Muscle of leg (tissue), 11 donors: ENCODE results near the gene CYLD. TPM values are rescaled to one million over a fixed set of nuclear protein-coding genes. Genes with fewer than 3 reads are reported as not detected.

Source experiments
- DNase-seq: peaks from one replicate; pipeline ENCODE4 v3.0.0; 2013
- H3K27ac ChIP-seq: one replicate; pipeline ENCODE4 v1.5.1; 2013; ENCODE audit warnings: mild to moderate bottlenecking, low read length, control low read depth
- H3K27me3 ChIP-seq: one replicate; pipeline ENCODE4 v1.6.1; 2013; ENCODE audit warnings: low read length; ENCODE audit not compliant: control insufficient read depth, insufficient read depth
- H3K36me3 ChIP-seq: one replicate; pipeline ENCODE4 v1.6.1; 2013; ENCODE audit warnings: low read length; ENCODE audit not compliant: control insufficient read depth, insufficient read depth
- H3K4me1 ChIP-seq: one replicate; pipeline ENCODE4 v1.6.1; 2013; ENCODE audit warnings: low read length; ENCODE audit not compliant: control insufficient read depth, insufficient read depth
- H3K4me3 ChIP-seq: one replicate; pipeline ENCODE4 v1.5.1; 2013; ENCODE audit warnings: low read length, control low read depth
- H3K9me3 ChIP-seq: replicated peaks from 2 replicates; pipeline ENCODE4 v1.6.1; 2013; ENCODE audit warnings: low read depth, low read length; ENCODE audit not compliant: control insufficient read depth
- WGBS: methylation state at CpG from one replicate; pipeline ENCODE4 v1.1.5; 2013; ENCODE audit warnings: missing lambda C conversion rate; ENCODE audit not compliant: insufficient coverage; 5-methylcytosine and 5-hydroxymethylcytosine counted together
- polyA plus RNA-seq, 8 donors: library from polyadenylated mRNA; unstranded; fragments of 120-200 nt; gene quantifications; one replicate each; pipeline versions ENCODE4 v1.2.1 to v1.2.3, GENCODE V29; 2013; ENCODE audit warnings: inconsistent platforms in 1 of 8, low replicate concordance in 1 of 8; ENCODE audit not compliant: insufficient read length in 8 of 8, insufficient read depth in 1 of 8
- total RNA-seq: library from RNA; stranded (reverse); fragments of 120-200 nt; gene quantifications from one replicate; pipeline ENCODE4 v1.2.4, GENCODE V29; 2013

CYLD gene
- total and polyA plus RNA-seq, 9 donors: 18.1 to 29.1 (median 26.1) TPM

DNA sequence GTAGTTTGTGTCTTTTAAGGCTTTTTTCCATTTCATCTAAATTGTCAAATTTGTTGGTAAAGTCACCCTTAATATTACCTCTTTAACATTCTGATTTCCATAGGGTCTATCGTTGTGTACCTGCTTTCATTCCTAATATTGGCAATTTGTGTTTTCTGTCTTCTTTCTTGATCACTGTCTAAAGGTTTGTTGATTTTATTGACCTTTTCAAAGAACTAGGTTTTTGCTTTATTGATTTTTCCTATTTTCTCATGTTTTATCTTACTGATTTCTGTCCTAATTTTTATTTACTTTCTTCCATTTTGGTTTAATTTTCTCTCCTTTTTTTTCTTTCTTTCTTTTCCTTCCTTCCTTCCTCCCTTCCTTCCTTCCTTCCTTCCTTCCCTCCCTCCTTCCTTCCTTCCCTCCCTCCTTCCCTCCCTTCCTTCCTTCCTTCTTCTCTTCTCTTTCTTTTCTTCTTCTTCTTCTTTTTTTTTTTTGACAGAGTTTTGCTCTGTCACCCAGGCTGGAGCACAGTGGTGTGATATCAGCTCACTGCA lies 86.3 kb downstream of the CYLD start:
- no peak overlapping the region for H3K27ac ChIP-seq
- no CpG with 5 or more reads among the region's 1 CpG for WGBS
- no peak for DNase-seq
- no peaks in the 10 kb centered on the region for H3K36me3 ChIP-seq
- no peaks in the 10 kb centered on the region for H3K9me3 ChIP-seq
- H3K27me3 ChIP-seq: no peaks in the 10 kb centered on the region
- no peaks in the 10 kb centered on the region for H3K4me1 ChIP-seq
- H3K4me3 ChIP-seq: no peak overlapping the region

GRCh38 chr16:50830698-50831097 lies 88.8 kb downstream of the CYLD start:
- no peaks in the 10 kb centered on the region for H3K36me3 ChIP-seq
- no peaks in the 10 kb centered on the region for H3K9me3 ChIP-seq
- DNase-seq: no peak
- H3K4me1 ChIP-seq: no peaks in the 10 kb centered on the region
- no peak overlapping the region for H3K27ac ChIP-seq
- H3K27me3 ChIP-seq: peaks cover 3% of the 10 kb centered on the region
- H3K4me3 ChIP-seq: no peak overlapping the region
- WGBS: 93% methylated on average over 3 of the region's 5 CpGs

GRCh38 chr16:50831751-50832150 lies 89.9 kb downstream of the CYLD start:
- DNase-seq: no peak

GRCh38 chr16:50833929-50834328 lies 92.0 kb downstream of the CYLD start:
- Histone ChIP-seq H3K9me3 (no peaks in the 10 kb centered on the region), H3K4me1 (peaks cover 6% of the 10 kb centered on the region), H3K27ac (no peak overlapping the region), H3K4me3 (no peak overlapping the region), H3K27me3 (peaks cover 3% of the 10 kb centered on the region), H3K36me3 (no peaks in the 10 kb centered on the region)
- DNase-seq: no peak
- WGBS: 71% methylated on average over 1 of the region's 3 CpGs

More at GRCh38 chr16:50831751-50832150, 89.9 kb downstream of the CYLD start:
- Histone ChIP-seq H3K4me3 (no peak overlapping the region), H3K4me1 (peaks cover 6% of the 10 kb centered on the region), H3K9me3 (no peaks in the 10 kb centered on the region), H3K27ac (no peak overlapping the region), H3K27me3 (peaks cover 3% of the 10 kb centered on the region), H3K36me3 (no peaks in the 10 kb centered on the region)
- WGBS: no CpG with 5 or more reads among the region's 1 CpG

- no peak for DNase-seq
- peaks cover 6% of the 10 kb centered on the region for H3K4me1 ChIP-seq
- WGBS: 83% methylated on average over 2 of the region's 4 CpGs
These were observed 92.8 kb downstream of the CYLD start for GRCh38 chr16:50834701-50835100.

GRCh38 chr16:50835358-50836060 lies 93.6 kb downstream of the CYLD start:
- H3K27me3 ChIP-seq: peaks cover 10% of the 10 kb centered on the region
- no peak for DNase-seq
- H3K36me3 ChIP-seq: no peaks in the 10 kb centered on the region
- H3K4me1 ChIP-seq: peaks cover 6% of the 10 kb centered on the region
- H3K27ac ChIP-seq: no peak overlapping the region
- WGBS: 52% methylated on average over 7 of the region's 10 CpGs
- no peaks in the 10 kb centered on the region for H3K9me3 ChIP-seq
- H3K4me3 ChIP-seq: no peak overlapping the region

More at GRCh38 chr16:50834701-50835100, 92.8 kb downstream of the CYLD start:
- Histone ChIP-seq H3K4me3 (no peak overlapping the region), H3K27ac (no peak overlapping the region), H3K36me3 (no peaks in the 10 kb centered on the region), H3K9me3 (no peaks in the 10 kb centered on the region), H3K27me3 (peaks cover 3% of the 10 kb centered on the region)

DNA sequence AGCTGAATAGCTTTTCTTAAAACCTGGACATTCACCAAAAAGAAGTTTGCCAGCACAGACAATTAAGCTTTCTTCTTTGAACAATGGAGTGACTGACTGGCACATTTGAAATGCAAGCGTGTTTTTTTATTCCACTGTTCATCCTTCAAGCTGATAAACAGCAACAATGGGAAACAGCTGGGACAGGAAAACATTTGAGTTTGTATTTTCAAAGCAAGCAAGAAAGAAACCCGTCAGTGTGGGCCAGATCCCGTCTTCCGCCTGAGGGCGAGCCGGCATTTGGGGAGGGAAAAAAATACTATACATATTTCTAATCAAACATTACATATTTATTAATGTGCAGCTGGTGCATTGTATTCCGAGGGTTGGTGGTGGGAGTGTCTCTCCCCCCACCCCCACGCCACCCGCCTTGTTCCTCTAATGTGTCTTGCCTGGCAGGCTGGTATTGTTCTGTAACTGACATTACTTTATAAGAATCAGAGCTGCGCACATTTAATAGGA lies 94.3 kb downstream of the CYLD start:
- peaks cover 6% of the 10 kb centered on the region for H3K4me1 ChIP-seq
- H3K36me3 ChIP-seq: no peaks in the 10 kb centered on the region
- no CpG with 5 or more reads among the region's 10 CpGs for WGBS
- DNase-seq: peak; percentile 22
- peaks cover 16% of the 10 kb centered on the region for H3K27me3 ChIP-seq
- no peak overlapping the region for H3K27ac ChIP-seq
- H3K9me3 ChIP-seq: no peaks in the 10 kb centered on the region
- no peak overlapping the region for H3K4me3 ChIP-seq

- Histone ChIP-seq H3K4me3 (no peak overlapping the region), H3K36me3 (no peaks in the 10 kb centered on the region), H3K4me1 (peaks cover 6% of the 10 kb centered on the region), H3K9me3 (no peaks in the 10 kb centered on the region), H3K27ac (no peak overlapping the region), H3K27me3 (peaks cover 27% of the 10 kb centered on the region)
- DNase-seq: no peak
- 43% methylated on average over 1 of the region's 2 CpGs for WGBS
These were observed 95.4 kb downstream of the CYLD start for GRCh38 chr16:50837324-50837723.

GRCh38 chr16:50838165-50838564 lies 96.3 kb downstream of the CYLD start:
- DNase-seq: no peak
- Histone ChIP-seq H3K27me3 (peaks cover 29% of the 10 kb centered on the region), H3K36me3 (no peaks in the 10 kb centered on the region), H3K27ac (no peak overlapping the region), H3K4me1 (peaks cover 6% of the 10 kb centered on the region), H3K9me3 (no peaks in the 10 kb centered on the region), H3K4me3 (no peak overlapping the region)
- WGBS: no CpG with 5 or more reads among the region's 2 CpGs

GRCh38 chr16:50838885-50839284 lies 97.0 kb downstream of the CYLD start:
- no peak for DNase-seq
- peaks cover 29% of the 10 kb centered on the region for H3K27me3 ChIP-seq

More at GRCh38 chr16:50838885-50839284, 97.0 kb downstream of the CYLD start:
- Histone ChIP-seq H3K36me3 (no peaks in the 10 kb centered on the region), H3K4me1 (peaks cover 6% of the 10 kb centered on the region), H3K27ac (no peak overlapping the region), H3K4me3 (no peak overlapping the region), H3K9me3 (no peaks in the 10 kb centered on the region)
- no CpG with 5 or more reads among the region's 2 CpGs for WGBS
